ENCODE data around the gene ITGA2B.
A peak's percentile ranks its signal among the peaks of the same experiment; 100 is the strongest.

ITGA2B gene

GRCh38 chr17:44402564-44403172, 13.2 kb upstream of the ITGA2B start:
- in situ Hi-C loops (cut with HindIII; ENCODE audit: low sequenced_read_pairs): no loop called here

DNA sequence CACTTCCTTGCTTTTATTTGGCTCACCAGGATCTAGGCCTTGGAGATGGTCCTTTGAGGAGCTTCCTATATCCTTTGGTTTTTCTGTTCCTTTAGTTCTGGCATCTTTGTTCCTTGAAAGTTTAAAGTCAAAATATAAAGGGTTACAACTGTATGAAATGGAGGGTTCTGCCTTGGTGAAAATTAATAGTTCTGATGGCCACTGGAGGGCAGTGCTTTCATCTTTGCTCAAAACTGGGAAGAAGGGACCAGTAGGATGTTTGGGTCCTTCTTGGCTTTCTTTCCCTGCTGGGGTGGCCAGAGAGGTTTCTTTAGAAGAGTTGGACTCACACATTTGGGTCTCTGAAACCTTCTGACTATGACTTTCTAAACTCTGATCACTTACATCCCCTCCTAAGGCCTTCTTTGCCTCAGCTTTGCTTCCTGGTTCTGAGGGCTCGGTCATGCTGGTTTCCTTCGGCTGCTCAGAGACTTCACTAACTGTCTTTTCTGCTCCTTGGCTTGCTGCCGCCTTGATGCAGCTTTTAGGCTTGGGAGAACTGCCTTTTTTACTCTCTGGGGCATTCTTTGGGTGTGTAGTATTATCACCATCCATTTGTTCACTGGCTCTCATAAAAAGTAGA, 10.9 kb upstream of the ITGA2B start:
- peak; percentile 6 for DNase-seq (ENCODE audit: low read depth)
- TF ChIP-seq CTCF (IDR thresholded peaks at IDR 0.05; ENCODE audit: low read depth, low read length, missing control alignments): peak; percentile 56
- no peak overlapping the region for H3K4me3 ChIP-seq (ENCODE audit: low read depth, low read length)
- in situ Hi-C loops (cut with HindIII; ENCODE audit: low sequenced_read_pairs): no loop called here

More at GRCh38 chr17:44402564-44403172, 13.2 kb upstream of the ITGA2B start:
- TF ChIP-seq CTCF (IDR thresholded peaks at IDR 0.05; ENCODE audit: low read depth, low read length, missing control alignments): no peak
- DNase-seq (ENCODE audit: low read depth): no peak
- no peak overlapping the region for H3K4me3 ChIP-seq (ENCODE audit: low read depth, low read length)

DNA sequence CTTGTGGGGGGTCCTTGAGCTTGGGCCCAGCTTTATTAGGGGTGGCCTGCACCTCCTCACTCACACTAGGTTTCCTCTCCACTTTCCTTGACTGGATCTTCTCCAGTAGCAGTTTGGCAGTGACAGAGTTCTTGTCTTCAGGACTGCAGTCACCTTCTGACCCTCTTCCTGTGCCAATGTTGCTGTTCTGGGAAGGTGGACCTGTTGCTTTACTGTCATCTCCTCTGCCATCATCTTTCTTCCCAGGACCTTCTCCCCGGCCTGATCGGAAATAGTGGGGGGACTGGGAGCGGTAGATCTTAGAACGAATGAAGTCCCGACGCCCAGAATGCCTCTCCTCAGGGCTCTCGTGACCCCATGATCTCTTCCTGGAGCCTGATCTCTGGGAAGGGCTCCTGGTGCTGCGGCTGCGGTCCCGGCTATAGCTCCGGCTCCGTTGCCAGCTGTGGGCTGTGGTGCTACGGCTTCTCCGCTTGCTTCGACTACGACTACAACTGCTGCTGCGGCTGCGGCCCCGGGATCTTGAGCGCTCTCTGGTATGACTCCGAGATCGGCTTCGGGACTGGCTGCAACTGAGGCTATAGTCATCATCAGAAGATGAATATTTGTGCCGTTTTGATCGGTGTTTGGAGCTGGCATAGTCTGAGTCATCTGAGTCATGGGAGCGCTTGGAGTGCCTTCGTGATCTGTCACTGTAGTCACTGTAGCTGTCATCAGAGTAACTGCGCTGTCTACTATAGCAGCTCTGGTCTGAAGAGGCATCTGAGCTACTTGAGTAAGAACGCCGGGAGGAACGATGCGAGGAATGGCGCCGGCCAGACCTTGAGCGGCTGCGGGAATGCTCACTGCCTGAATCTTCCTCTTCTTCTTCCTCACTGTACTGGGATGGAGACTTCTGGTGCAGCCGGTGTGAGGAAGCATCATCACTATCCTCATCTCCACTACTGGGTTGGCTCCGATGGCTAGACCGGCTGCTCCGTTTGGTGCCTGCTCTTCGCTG, 9.5 kb upstream of the ITGA2B start:
- no peak overlapping the region for H3K4me3 ChIP-seq (ENCODE audit: low read depth, low read length)
- DNase-seq (ENCODE audit: low read depth): no peak
- in situ Hi-C loops (cut with HindIII; ENCODE audit: low sequenced_read_pairs): no loop called here
- TF ChIP-seq CTCF (IDR thresholded peaks at IDR 0.05; ENCODE audit: low read depth, low read length, missing control alignments): no peak

DNA sequence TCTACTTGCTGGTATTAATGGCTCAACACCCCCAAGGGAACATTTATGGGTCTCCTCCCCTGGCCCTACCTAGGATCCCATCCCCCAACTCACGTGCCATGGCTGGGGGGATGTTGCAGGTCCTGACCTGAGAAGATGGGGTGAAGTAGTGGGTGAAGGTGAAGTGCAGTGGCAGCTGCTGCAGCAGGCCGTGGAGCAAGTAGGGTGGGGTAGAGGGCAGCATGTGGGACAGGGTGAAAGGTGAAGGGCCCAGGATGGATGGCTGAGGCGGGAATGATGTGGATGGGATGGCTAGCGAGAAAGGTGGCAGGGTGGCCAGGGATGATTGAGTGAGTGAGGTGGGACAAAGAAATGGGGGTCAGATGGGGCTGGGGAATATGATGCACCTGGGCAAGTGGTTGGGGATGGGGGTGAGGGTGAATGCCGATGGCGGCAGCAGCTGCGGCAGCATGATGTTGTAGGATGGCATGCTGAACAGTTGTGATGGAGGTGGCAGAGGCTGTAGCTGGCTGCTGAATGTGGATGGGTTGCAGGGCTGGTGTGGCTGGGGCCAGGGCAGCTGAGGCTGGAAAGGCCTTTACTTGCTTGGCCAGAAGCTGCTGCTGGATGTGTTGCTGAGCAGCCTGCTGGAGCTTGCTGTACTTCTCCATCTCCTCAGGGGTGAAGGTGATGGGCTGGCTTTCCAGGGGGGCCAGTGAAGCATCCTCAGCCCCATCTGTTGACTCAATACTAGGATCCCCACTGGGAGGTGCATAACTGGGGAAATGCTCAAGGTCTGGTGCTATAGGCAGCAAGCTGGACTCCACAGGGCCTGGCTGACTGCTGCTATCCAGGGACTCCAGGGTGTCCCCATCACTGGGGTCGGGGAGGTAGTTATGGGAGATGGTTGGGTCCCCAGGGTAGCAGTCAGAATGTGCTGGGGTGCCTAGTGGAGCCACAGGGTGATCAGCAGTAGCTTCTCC, 8.3 kb upstream of the ITGA2B start:
- H3K4me3 ChIP-seq (ENCODE audit: low read depth, low read length): no peak overlapping the region
- TF ChIP-seq CTCF (IDR thresholded peaks at IDR 0.05; ENCODE audit: low read depth, low read length, missing control alignments): no peak
- no peak for DNase-seq (ENCODE audit: low read depth)
- in situ Hi-C loops (cut with HindIII; ENCODE audit: low sequenced_read_pairs): no loop called here

DNA sequence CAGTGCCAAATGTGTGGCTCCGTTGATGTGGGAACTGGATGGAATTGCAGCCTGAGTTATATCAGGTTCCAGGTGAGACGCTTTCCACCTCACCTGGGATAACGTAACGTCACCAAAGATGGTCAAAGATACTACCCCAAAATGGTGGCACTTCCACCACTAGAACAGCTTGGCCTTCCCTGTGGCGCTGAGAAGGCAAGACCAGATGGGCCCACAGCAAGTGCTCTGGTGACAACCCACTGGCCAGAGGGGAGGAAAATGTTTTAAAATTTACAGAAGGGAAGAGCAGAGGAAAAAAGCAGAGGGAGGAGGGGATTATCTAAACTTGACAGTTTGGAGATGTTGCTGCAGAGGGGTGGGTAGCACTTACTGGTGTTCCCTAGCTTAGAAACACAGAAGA, 7.5 kb upstream of the ITGA2B start:
- no peak for DNase-seq (ENCODE audit: low read depth)
- no peak for TF ChIP-seq CTCF (IDR thresholded peaks at IDR 0.05; ENCODE audit: low read depth, low read length, missing control alignments)
- no peak overlapping the region for H3K4me3 ChIP-seq (ENCODE audit: low read depth, low read length)
- in situ Hi-C loops (cut with HindIII; ENCODE audit: low sequenced_read_pairs): no loop called here
